ENCODE measurements around the gene ARIH2. TPM values are rescaled to one million over a fixed set of nuclear protein-coding genes. Genes with fewer than 3 reads are reported as not detected.

ARIH2 gene
- total RNA-seq, 1 experiment from 2014 or later: 167 TPM

- no peak overlapping the region for H3K4me3 Mint-ChIP-seq (ENCODE audit: unreplicated experiment)
- no peaks in the 10 kb centered on the region for H3K27me3 Mint-ChIP-seq (ENCODE audit: insufficient read depth, unreplicated experiment)
- intact Hi-C loops (cut with micrococcal nuclease): no loop called here
- peaks cover 36% of the 10 kb centered on the region for H3K36me3 Mint-ChIP-seq (ENCODE audit: insufficient read depth, unreplicated experiment)
- ChIA-PET CTCF (no interaction called here), POLR2A (interaction anchor here (0.7 kb wide), 2 partner anchors 16 to 22 kb away, joined by 3 read pairs; no protein-coding TSS in a partner anchor)
- H3K9me3 Mint-ChIP-seq (ENCODE audit: unreplicated experiment): no peaks in the 10 kb centered on the region
- peaks cover 11% of the 10 kb centered on the region for H3K4me1 Mint-ChIP-seq (ENCODE audit: insufficient read depth, unreplicated experiment)
- no peak overlapping the region for H3K27ac Mint-ChIP-seq (ENCODE audit: low read depth, unreplicated experiment)
- TF ChIP-seq, protein P1, sequence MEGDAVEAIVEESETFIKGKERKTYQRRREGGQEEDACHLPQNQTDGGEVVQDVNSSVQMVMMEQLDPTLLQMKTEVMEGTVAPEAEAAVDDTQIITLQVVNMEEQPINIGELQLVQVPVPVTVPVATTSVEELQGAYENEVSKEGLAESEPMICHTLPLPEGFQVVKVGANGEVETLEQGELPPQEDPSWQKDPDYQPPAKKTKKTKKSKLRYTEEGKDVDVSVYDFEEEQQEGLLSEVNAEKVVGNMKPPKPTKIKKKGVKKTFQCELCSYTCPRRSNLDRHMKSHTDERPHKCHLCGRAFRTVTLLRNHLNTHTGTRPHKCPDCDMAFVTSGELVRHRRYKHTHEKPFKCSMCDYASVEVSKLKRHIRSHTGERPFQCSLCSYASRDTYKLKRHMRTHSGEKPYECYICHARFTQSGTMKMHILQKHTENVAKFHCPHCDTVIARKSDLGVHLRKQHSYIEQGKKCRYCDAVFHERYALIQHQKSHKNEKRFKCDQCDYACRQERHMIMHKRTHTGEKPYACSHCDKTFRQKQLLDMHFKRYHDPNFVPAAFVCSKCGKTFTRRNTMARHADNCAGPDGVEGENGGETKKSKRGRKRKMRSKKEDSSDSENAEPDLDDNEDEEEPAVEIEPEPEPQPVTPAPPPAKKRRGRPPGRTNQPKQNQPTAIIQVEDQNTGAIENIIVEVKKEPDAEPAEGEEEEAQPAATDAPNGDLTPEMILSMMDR (IDR thresholded peaks at IDR 0.05; ENCODE audit: unreplicated experiment): no peak
- no peak for DNase-seq (ENCODE audit: unreplicated experiment)
- BruUV-seq (replicated peaks): no TSS peak
Observed at GRCh38 chr3:48945432-48945831, 26.8 kb downstream of the ARIH2 start.

GRCh38 chr3:48945891-48946549, 27.4 kb downstream of the ARIH2 start:
- DNase-seq (ENCODE audit: unreplicated experiment): no peak
- no peak overlapping the region for H3K4me3 Mint-ChIP-seq (ENCODE audit: unreplicated experiment)
- no peaks in the 10 kb centered on the region for H3K9me3 Mint-ChIP-seq (ENCODE audit: unreplicated experiment)
- no TSS peak for BruUV-seq (replicated peaks)
- H3K36me3 Mint-ChIP-seq (ENCODE audit: insufficient read depth, unreplicated experiment): peaks cover 34% of the 10 kb centered on the region
- ChIA-PET POLR2A (no interaction called here), CTCF (no interaction called here)
- peaks cover 11% of the 10 kb centered on the region for H3K4me1 Mint-ChIP-seq (ENCODE audit: insufficient read depth, unreplicated experiment)
- H3K27me3 Mint-ChIP-seq (ENCODE audit: insufficient read depth, unreplicated experiment): no peaks in the 10 kb centered on the region
- intact Hi-C loops (cut with micrococcal nuclease): no loop called here
- TF ChIP-seq, protein P1 (IDR thresholded peaks at IDR 0.05; ENCODE audit: unreplicated experiment): no peak
- peak overlapping the region; percentile 14 for H3K27ac Mint-ChIP-seq (ENCODE audit: low read depth, unreplicated experiment)

GRCh38 chr3:48949376-48949717, 30.7 kb downstream of the ARIH2 start:
- CTCF ChIA-PET: interaction anchor here (0.6 kb wide), 1 partner anchor 20 kb away, joined by 6 read pairs; no protein-coding TSS in a partner anchor
- intact Hi-C loops (cut with micrococcal nuclease): no loop called here
- POLR2A ChIA-PET: interaction anchor here (0.6 to 3.0 kb wide), 2 partner anchors 11 to 901 kb away, joined by 3 to 10 read pairs; no protein-coding TSS in a partner anchor
- Mint-ChIP-seq H3K4me1 (ENCODE audit: insufficient read depth, unreplicated experiment) (peaks cover 10% of the 10 kb centered on the region), H3K27ac (ENCODE audit: low read depth, unreplicated experiment) (peak overlapping the region; percentile 25), H3K27me3 (ENCODE audit: insufficient read depth, unreplicated experiment) (no peaks in the 10 kb centered on the region), H3K4me3 (ENCODE audit: unreplicated experiment) (no peak overlapping the region), H3K36me3 (ENCODE audit: insufficient read depth, unreplicated experiment) (peaks cover 54% of the 10 kb centered on the region), H3K9me3 (ENCODE audit: unreplicated experiment) (no peaks in the 10 kb centered on the region)
- no TSS peak for BruUV-seq (replicated peaks)
- no peak for DNase-seq (ENCODE audit: unreplicated experiment)
- TF ChIP-seq, protein P1 (IDR thresholded peaks at IDR 0.05; ENCODE audit: unreplicated experiment): no peak

GRCh38 chr3:48950051-48950450, 31.4 kb downstream of the ARIH2 start:
- Mint-ChIP-seq H3K27me3 (ENCODE audit: insufficient read depth, unreplicated experiment) (no peaks in the 10 kb centered on the region), H3K4me1 (ENCODE audit: insufficient read depth, unreplicated experiment) (peaks cover 10% of the 10 kb centered on the region), H3K9me3 (ENCODE audit: unreplicated experiment) (no peaks in the 10 kb centered on the region), H3K36me3 (ENCODE audit: insufficient read depth, unreplicated experiment) (peaks cover 55% of the 10 kb centered on the region), H3K27ac (ENCODE audit: low read depth, unreplicated experiment) (no peak overlapping the region), H3K4me3 (ENCODE audit: unreplicated experiment) (no peak overlapping the region)
- BruUV-seq (replicated peaks): no TSS peak
- POLR2A ChIA-PET: interaction anchor here (1.1 to 3.0 kb wide), 3 partner anchors 8 to 31 kb away, joined by 4 to 10 read pairs (median 5); partner anchors contain the start of gene ARIH2
- CTCF ChIA-PET: interaction anchor here (1.1 kb wide), 1 partner anchor 38 kb away, joined by 3 read pairs; no protein-coding TSS in a partner anchor
- intact Hi-C loops (cut with micrococcal nuclease): no loop called here
- no peak for DNase-seq (ENCODE audit: unreplicated experiment)
- TF ChIP-seq, protein P1 (IDR thresholded peaks at IDR 0.05; ENCODE audit: unreplicated experiment): no peak
